Ovary (tissue), 9 donors: Measurements from ENCODE around the gene AKT3. TPM values are rescaled to one million over a fixed set of nuclear protein-coding genes. Genes with fewer than 3 reads are reported as not detected.

Experiments used
- DNase-seq, 5 donors: peaks; one replicate each; pipeline ENCODE4 v3.0.0-alpha.2; 2019 to 2020
- H3K27ac ChIP-seq, 2 donors: fragments of 200-600 bp; one replicate each; pipeline versions ENCODE4 v1.5.1 to v1.8.0; 2019 to 2022
- H3K27me3 ChIP-seq: fragments of 200-600 bp; one replicate; pipeline ENCODE4 v1.8.0; 2022
- H3K36me3 ChIP-seq: fragments of 200-600 bp; sonication (generic); one replicate; pipeline ENCODE4 v1.5.1; 2019
- H3K4me1 ChIP-seq: one replicate; pipeline ENCODE4 v1.8.1; 2013; ENCODE audit warnings: mild to moderate bottlenecking, moderate library complexity; ENCODE audit not compliant: insufficient read depth
- H3K4me3 ChIP-seq: fragments of 200-600 bp; sonication (generic); one replicate; pipeline ENCODE4 v1.5.1; 2017
- H3K9me3 ChIP-seq, 2 donors: fragments of 200-600 bp in 1 of 2; sonication (generic) in 1 of 2; one replicate each; pipeline versions ENCODE4 v1.5.1 to v1.8.1; 2013 to 2019; ENCODE audit warnings: mild to moderate bottlenecking in 1 of 2, moderate library complexity in 1 of 2
- CTCF ChIP-seq, 3 donors: fragments of 450-650 bp in 2 of 3; fragments of 200-600 bp in 1 of 3; IDR thresholded peaks; one replicate each; pipeline versions ENCODE4 v1.5.1 to v1.8.0; 2016 to 2022; ENCODE audit warnings: antibody characterized with exemption in 3 of 3, mild to moderate bottlenecking in 1 of 3
- EP300 ChIP-seq: sonication (generic); formaldehyde crosslinking; IDR thresholded peaks from one replicate; pipeline ENCODE4 v1.6.1; 2017; ENCODE audit warnings: antibody characterized with exemption
- POLR2A ChIP-seq: fragments of 450-650 bp; IDR thresholded peaks from one replicate; pipeline ENCODE4 v1.6.1; 2017; ENCODE audit warnings: antibody characterized with exemption, mild to moderate bottlenecking, moderate library complexity
- WGBS, 3 donors: extraction: QIAGEN DNeasy Blood & Tissue Kit in 1 of 3; methylation state at CpG; one replicate each; pipeline versions ENCODE4 v1.1.5 to v1.1.7; 2013 to 2017; 5-methylcytosine and 5-hydroxymethylcytosine counted together
- intact Hi-C, 4 donors: fragments of 100-400 bp; cut with DNase I; formaldehyde crosslinking; loops; one replicate each; pipeline versions ENCODE4 v1.11.0 to v1.15.1; 2022 to 2023
- polyA plus RNA-seq, 2 donors: library from polyadenylated mRNA; stranded (reverse); fragments of 200-250 nt in 1 of 2; fragments of 350-450 nt in 1 of 2; fragmentation: Illumina TruSeq in 1 of 2; extraction: RNeasy Lipid Tissue Mini Kit (QIAGEN cat#74804) in 1 of 2; gene quantifications; one replicate each; pipeline ENCODE4 v1.2.3, GENCODE V29; 2013 to 2014
- total RNA-seq, 7 donors: library from RNA; depleted of rRNA in 2 of 7; stranded (reverse); fragments of >200 nt in 2 of 7; fragmentation: NEBNext Ultra II Directional in 3 of 7; extraction: Animal tissue kit (Norgen Biotek cat#: 25700) in 3 of 7; gene quantifications; one replicate each; pipeline versions ENCODE4 v1.1.0 to v1.2.4, GENCODE V29; 2016 to 2023
- donor health status: DM: no; HTN: no; CAD: no; lungs with moderate emphysema.
- donor health status: DM: no; HTN: no; CAD: no.
- donor health status: Bipolar disorder and iron deficiency.
- donor health status: DM: yes; HTN: yes; CAD: no.
- donor health status: DM: no; HTN: no; CAD: no.
- donor health status: DM: yes; HTN: yes; CAD: no.

AKT3 gene
- total and polyA plus RNA-seq, 9 donors: 27.2 to 202 (median 111) TPM

GRCh38 chr1:243855616-243856318 lies 5.7 kb upstream of the AKT3 start:
- TF ChIP-seq CTCF (IDR thresholded peaks at IDR 0.05) (no peak), EP300 (no peak), POLR2A (no peak)
- Histone ChIP-seq H3K4me1 (no peaks in the 10 kb centered on the region), H3K4me3 (no peak overlapping the region), H3K9me3 (no peaks in the 10 kb centered on the region), H3K36me3 (no peaks in the 10 kb centered on the region), H3K27ac (no peak overlapping the region), H3K27me3 (no peaks in the 10 kb centered on the region)
- DNase-seq: no peak
- intact Hi-C loops: loop anchor here in 1 of 4 donors (10.0 kb wide), 1 partner anchor 59 kb away; no protein-coding TSS in a partner anchor
- WGBS, 3 donors: 86 to 90% (median 89%) methylated on average over 11 of the region's 11 CpGs

- no peaks in the 10 kb centered on the region for H3K27me3 ChIP-seq
- intact Hi-C loops: loop anchor here in 1 of 4 donors (5.0 to 10.0 kb wide), 2 partner anchors 63 to 196 kb away; no protein-coding TSS in a partner anchor
- H3K9me3 ChIP-seq: no peaks in the 10 kb centered on the region
- WGBS, 3 donors: 17 to 24% (median 17%) methylated on average over 3 of the region's 3 CpGs
- H3K4me3 ChIP-seq: no peak overlapping the region
- no peak for TF ChIP-seq EP300
- no peak for TF ChIP-seq CTCF (IDR thresholded peaks at IDR 0.05)
- peak overlapping the region in 1 of 2 donors; percentile 100 for H3K27ac ChIP-seq
- H3K36me3 ChIP-seq: no peaks in the 10 kb centered on the region
- H3K4me1 ChIP-seq: no peaks in the 10 kb centered on the region
- DNase-seq: no peak
Measured at GRCh38 chr1:243851765-243852164, 1.7 kb upstream of the AKT3 start.

- intact Hi-C loops: loop anchor here in 1 of 4 donors (5.0 to 10.0 kb wide), 2 partner anchors 63 to 196 kb away; no protein-coding TSS in a partner anchor
- no peaks in the 10 kb centered on the region for H3K9me3 ChIP-seq
- H3K4me3 ChIP-seq: peak overlapping the region; percentile 62
Measured at GRCh38 chr1:243851257-243851756, 1.3 kb upstream of the AKT3 start.

More at GRCh38 chr1:243851257-243851756, 1.3 kb upstream of the AKT3 start:
- H3K27ac ChIP-seq: peak overlapping the region; percentile 94 to 100
- TF ChIP-seq POLR2A (no peak), CTCF (IDR thresholded peaks at IDR 0.05) (no peak), EP300 (no peak)
- WGBS, 3 donors: 1 to 4% (median 1%) methylated on average over 12 of the region's 12 CpGs
- H3K36me3 ChIP-seq: no peaks in the 10 kb centered on the region
- no peaks in the 10 kb centered on the region for H3K4me1 ChIP-seq
- H3K27me3 ChIP-seq: no peaks in the 10 kb centered on the region
- no peak for DNase-seq
